CD14-positive monocyte (primary cell): ENCODE data around the gene TNFSF8. TPM values are rescaled to one million over a fixed set of nuclear protein-coding genes. Genes with fewer than 3 reads are reported as not detected.

Experiments used
- DNase-seq, 3 donors: peaks; one replicate each; pipeline ENCODE4 v3.0.0-alpha.2; 2011 to 2022
- H2AFZ ChIP-seq: 2 replicates; pipeline ENCODE4 v1.6.0; 2012; ENCODE audit warnings: mild to moderate bottlenecking, low read depth, low read length, inconsistent platforms; ENCODE audit not compliant: insufficient read depth, poor library complexity, severe bottlenecking
- H3K27ac ChIP-seq, 2 donors: 1 replicate in 1 of 2; 2 replicates in 1 of 2; pipeline ENCODE4 v1.5.1; 2012 to 2013; ENCODE audit warnings: low read length in 2 of 2, control low read depth in 1 of 2, inconsistent platforms in 1 of 2, low read depth in 1 of 2, mild to moderate bottlenecking in 1 of 2
- H3K27me3 ChIP-seq, 2 donors: one replicate each; pipeline versions ENCODE4 v1.6.0 to v1.6.1; 2011 to 2013; ENCODE audit warnings: low read length in 2 of 2; ENCODE audit not compliant: control insufficient read depth in 2 of 2, insufficient read depth in 2 of 2
- H3K36me3 ChIP-seq, 2 donors: replicated peaks in 1 of 2; 1 replicate in 1 of 2; 2 replicates in 1 of 2; pipeline versions ENCODE4 v1.5.1 to v1.6.1; 2012 to 2013; ENCODE audit warnings: low read length in 2 of 2, control low read depth in 1 of 2, inconsistent platforms in 1 of 2, mild to moderate bottlenecking in 1 of 2; ENCODE audit not compliant: insufficient read depth in 2 of 2, control insufficient read depth in 1 of 2
- H3K4me1 ChIP-seq, 2 donors: 1 replicate in 1 of 2; 2 replicates in 1 of 2; pipeline versions ENCODE4 v1.5.1 to v1.6.1; 2012 to 2013; ENCODE audit warnings: low read length in 2 of 2, control low read depth in 1 of 2, inconsistent platforms in 1 of 2, mild to moderate bottlenecking in 1 of 2, moderate library complexity in 1 of 2; ENCODE audit not compliant: insufficient read depth in 2 of 2, control insufficient read depth in 1 of 2
- H3K4me2 ChIP-seq: replicated peaks from 2 replicates; pipeline ENCODE3; 2012; ENCODE audit warnings: low read length, moderate library complexity, mild to moderate bottlenecking; ENCODE audit not compliant: poor library complexity, severe bottlenecking; ENCODE audit errors: extremely low read depth
- H3K4me3 ChIP-seq, 3 experiments: fragments of 200-600 bp in 1 of 3; sonication (generic) in 1 of 3; replicated peaks in 1 of 3; 1 replicate in 2 of 3; 2 replicates in 1 of 3; pipeline ENCODE4 v1.5.1; 2011 to 2013; ENCODE audit warnings: low read length in 3 of 3, mild to moderate bottlenecking in 3 of 3, control low read depth in 2 of 3, low read depth in 2 of 3, inconsistent platforms in 1 of 3, moderate library complexity in 1 of 3
- H3K79me2 ChIP-seq: 2 replicates; pipeline ENCODE4 v1.6.0; 2012; ENCODE audit warnings: mild to moderate bottlenecking, control low read depth, inconsistent platforms, low read length, moderate library complexity; ENCODE audit not compliant: insufficient read depth
- H3K9ac ChIP-seq: 2 replicates; pipeline ENCODE4 v1.6.0; 2017; ENCODE audit warnings: low read length, mild to moderate bottlenecking; ENCODE audit not compliant: insufficient read depth, poor library complexity, severe bottlenecking
- H3K9me3 ChIP-seq, 2 donors: replicated peaks in 1 of 2; 1 replicate in 1 of 2; 2 replicates in 1 of 2; pipeline versions ENCODE4 v1.5.1 to v1.6.1; 2012 to 2013; ENCODE audit warnings: low read length in 2 of 2, control low read depth in 1 of 2; ENCODE audit not compliant: control insufficient read depth in 1 of 2, insufficient read depth in 1 of 2
- H4K20me1 ChIP-seq: 2 replicates; pipeline ENCODE4 v1.6.0; 2012; ENCODE audit warnings: mild to moderate bottlenecking, low read length, control low read depth, moderate library complexity; ENCODE audit not compliant: insufficient read depth
- H3K27ac Mint-ChIP-seq, 7 donors: one replicate each; pipeline ENCODE4 v1.8.0; 2020; ENCODE audit warnings: mild to moderate bottlenecking in 7 of 7, mixed read lengths in 7 of 7, moderate library complexity in 6 of 7, inconsistent platforms in 2 of 7
- H3K27me3 Mint-ChIP-seq, 3 donors: one replicate each; pipeline ENCODE4 v1.8.0; 2021 to 2022; ENCODE audit warnings: low read depth in 3 of 3, mild to moderate bottlenecking in 3 of 3, mixed read lengths in 3 of 3, moderate library complexity in 3 of 3, inconsistent platforms in 1 of 3
- H3K36me3 Mint-ChIP-seq, 2 donors: one replicate each; pipeline ENCODE4 v1.8.0; 2020; ENCODE audit warnings: mixed read lengths in 2 of 2, inconsistent platforms in 1 of 2, mild to moderate bottlenecking in 1 of 2
- H3K4me1 Mint-ChIP-seq: one replicate; pipeline ENCODE4 v1.8.0; 2020; ENCODE audit warnings: mild to moderate bottlenecking, mixed read lengths
- H3K4me3 Mint-ChIP-seq, 2 donors: one replicate each; pipeline ENCODE4 v1.8.0; 2020; ENCODE audit warnings: mild to moderate bottlenecking in 2 of 2, mixed read lengths in 2 of 2, moderate library complexity in 1 of 2
- H3K9me3 Mint-ChIP-seq, 7 donors: one replicate each; pipeline ENCODE4 v1.8.0; 2020 to 2022; ENCODE audit warnings: mixed read lengths in 7 of 7, mild to moderate bottlenecking in 6 of 7, moderate library complexity in 6 of 7, inconsistent platforms in 2 of 7
- CTCF ChIP-seq: fragments of 200-600 bp; IDR thresholded peaks from one replicate; pipeline ENCODE4 v1.8.0; 2022; ENCODE audit warnings: antibody characterized with exemption, mild to moderate bottlenecking
- WGBS: methylation state at CpG from one replicate; pipeline ENCODE4 v1.1.5; 2013; ENCODE audit warnings: missing lambda C conversion rate; ENCODE audit not compliant: insufficient coverage; 5-methylcytosine and 5-hydroxymethylcytosine counted together
- intact Hi-C, 2 donors: fragments of 100-400 bp; cut with micrococcal nuclease; formaldehyde crosslinking; loops; one replicate each; pipeline versions ENCODE4 v1.15.0 to v1.15.1; 2023
- polyA plus RNA-seq, 3 donors: library from polyadenylated mRNA; depleted of rRNA in 1 of 3; unstranded in 2 of 3; stranded (reverse) in 1 of 3; fragments of 300-500 nt in 2 of 3; fragments of >200 nt in 1 of 3; fragmentation: Illumina TruSeq in 2 of 3; gene quantifications; 1 replicate in 2 of 3; 2 replicates in 1 of 3; pipeline ENCODE4 v1.2.3, GENCODE V29; 2012 to 2021

TNFSF8 gene
- polyA plus RNA-seq, 3 donors, result 27.8 to 42.9 (median 34.0) TPM

DNA sequence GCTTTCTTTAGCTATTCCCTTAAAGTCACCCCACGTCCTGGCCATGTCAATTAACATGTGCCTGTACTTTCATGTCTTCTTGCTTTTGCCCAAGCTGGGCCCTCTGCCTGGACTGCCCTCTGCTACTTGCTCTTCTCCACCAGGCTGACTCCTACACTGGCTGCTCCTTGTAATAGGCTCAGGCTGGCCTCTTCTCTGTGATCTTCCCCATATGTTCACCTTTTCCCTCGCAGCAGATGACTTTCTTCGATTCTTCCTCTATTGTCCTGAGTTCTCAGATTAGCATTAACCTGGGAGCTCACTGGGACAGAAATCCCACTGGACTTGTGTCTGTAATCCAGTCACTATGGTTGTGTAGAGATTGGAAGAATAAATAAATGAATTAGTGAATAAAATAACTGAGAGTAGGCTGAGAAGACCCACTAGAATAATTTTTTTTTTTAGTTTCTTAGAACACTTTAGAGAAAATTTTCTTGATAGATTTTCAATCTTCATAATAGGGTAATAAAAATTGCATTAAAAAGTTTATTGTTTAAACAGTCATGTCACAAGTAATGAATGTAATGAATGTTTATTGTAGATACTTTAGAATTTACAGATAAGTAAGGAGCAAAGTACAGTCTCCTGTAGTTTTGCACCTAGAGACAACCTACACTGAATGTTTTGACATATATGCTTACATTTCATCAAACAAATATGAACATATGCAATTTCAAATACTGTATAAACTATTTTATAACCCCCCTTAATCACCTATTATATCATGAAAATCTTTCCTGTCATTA lies 77.1 kb downstream of the TNFSF8 start:
- WGBS, result 92% methylated on average over 1 of the region's 3 CpGs

More for the DNA sequence above, 77.1 kb downstream of the TNFSF8 start:
- Histone ChIP-seq H3K27ac (peak overlapping the region; percentile 47 to 74), H3K4me2 (no peak overlapping the region), H3K27me3 (no peaks in the 10 kb centered on the region), H3K79me2 (no peaks in the 10 kb centered on the region), H3K9me3 (no peaks in the 10 kb centered on the region), H3K36me3 (no peaks in the 10 kb centered on the region), H4K20me1 (no peaks in the 10 kb centered on the region), H2AFZ (no peak overlapping the region), H3K4me1 (peaks cover 27 to 29% of the 10 kb centered on the region in 2 donors), H3K9ac (no peak overlapping the region), H3K4me3 (no peak overlapping the region)
- Mint-ChIP-seq H3K4me3 (no peak overlapping the region), H3K4me1 (peaks cover 30% of the 10 kb centered on the region), H3K9me3 (peaks cover 0 to 5% (median 2%) of the 10 kb centered on the region in 7 donors), H3K27me3 (peaks cover 0 to 1% (median 0%) of the 10 kb centered on the region in 3 donors), H3K27ac (peak overlapping the region; percentile 26 to 89 (median 81)), H3K36me3 (no peaks in the 10 kb centered on the region)
- DNase-seq, result no peak
- intact Hi-C loops, result no loop called here
- TF ChIP-seq CTCF, result no peak
